GM19395 (cell line): ENCODE results near the gene CEP135.
A peak's percentile ranks its signal among the peaks of the same experiment; 100 is the strongest.
"Not testable (repeated sequence)": the region's sequence is repeated elsewhere in the genome, so short reads cannot be mapped to it uniquely, and the experiment has no call there.

ENCODE experiments used
- ATAC-seq: cut with Tn5 transposase; IDR thresholded peaks from one replicate; pipeline ENCODE4 v1.9.1; 2021; ENCODE audit warnings: mild to moderate bottlenecking, moderate library complexity; ENCODE audit not compliant: unreplicated experiment

CEP135 gene

GRCh38 chr4:55941881-55942396 lies 6.8 kb upstream of the CEP135 start:
- no peak for ATAC-seq

GRCh38 chr4:55947254-55947882 lies 1.4 kb upstream of the CEP135 start:
- peak; percentile 32 for ATAC-seq

GRCh38 chr4:55947912-55948725 lies 626 bp upstream of the CEP135 start:
- ATAC-seq = peak; percentile 20

GRCh38 chr4:55949482-55949802 lies 697 bp downstream of the CEP135 start:
- no peak for ATAC-seq

GRCh38 chr4:55951191-55951922 lies 2.6 kb downstream of the CEP135 start:
- ATAC-seq = no peak

- ATAC-seq = no peak
These were observed 7.0 kb downstream of the CEP135 start for GRCh38 chr4:55955710-55956109.

- no peak for ATAC-seq
These were observed 10.9 kb downstream of the CEP135 start for GRCh38 chr4:55959655-55960054.

GRCh38 chr4:55964046-55964445 lies 15.3 kb downstream of the CEP135 start:
- ATAC-seq = no peak

- ATAC-seq = no peak
These were observed 16.8 kb downstream of the CEP135 start for GRCh38 chr4:55965585-55965984.

- not testable (repeated sequence) for ATAC-seq
These were observed 17.6 kb downstream of the CEP135 start for GRCh38 chr4:55966324-55966723.

GRCh38 chr4:55967376-55967775 lies 18.6 kb downstream of the CEP135 start:
- no peak for ATAC-seq

- no peak for ATAC-seq
These were observed 24.9 kb downstream of the CEP135 start for GRCh38 chr4:55973650-55974049.

GRCh38 chr4:55977811-55978210 lies 29.1 kb downstream of the CEP135 start:
- ATAC-seq = no peak

- ATAC-seq = no peak
These were observed 30.8 kb downstream of the CEP135 start for GRCh38 chr4:55979562-55979961.

- ATAC-seq = no peak
These were observed 32.0 kb downstream of the CEP135 start for GRCh38 chr4:55980725-55981124.

- no peak for ATAC-seq
These were observed 34.2 kb downstream of the CEP135 start for GRCh38 chr4:55982976-55983375.

- no peak for ATAC-seq
These were observed 41.0 kb downstream of the CEP135 start for GRCh38 chr4:55989766-55990165.

GRCh38 chr4:55993994-55994663 lies 45.4 kb downstream of the CEP135 start:
- ATAC-seq = peak; percentile 82

GRCh38 chr4:55996646-55997045 lies 47.9 kb downstream of the CEP135 start:
- ATAC-seq = no peak

- no peak for ATAC-seq
These were observed 54.9 kb downstream of the CEP135 start for GRCh38 chr4:56003606-56004005.

- ATAC-seq = no peak
These were observed 55.5 kb downstream of the CEP135 start for GRCh38 chr4:56004235-56004634.
